NCI-H1092 treated with DMSO at 0.1 percent for 48 hours (cell line): ENCODE results near the gene PGM1.
"Not testable (repeated sequence)": the region's sequence is repeated elsewhere in the genome, so short reads cannot be mapped to it uniquely, and the experiment has no call there.

Experiments used
- DNase-seq: peaks from one replicate; lab custom pipeline; 2025; lab: John Stamatoyannopoulos, UW

Gene PGM1

DNA sequence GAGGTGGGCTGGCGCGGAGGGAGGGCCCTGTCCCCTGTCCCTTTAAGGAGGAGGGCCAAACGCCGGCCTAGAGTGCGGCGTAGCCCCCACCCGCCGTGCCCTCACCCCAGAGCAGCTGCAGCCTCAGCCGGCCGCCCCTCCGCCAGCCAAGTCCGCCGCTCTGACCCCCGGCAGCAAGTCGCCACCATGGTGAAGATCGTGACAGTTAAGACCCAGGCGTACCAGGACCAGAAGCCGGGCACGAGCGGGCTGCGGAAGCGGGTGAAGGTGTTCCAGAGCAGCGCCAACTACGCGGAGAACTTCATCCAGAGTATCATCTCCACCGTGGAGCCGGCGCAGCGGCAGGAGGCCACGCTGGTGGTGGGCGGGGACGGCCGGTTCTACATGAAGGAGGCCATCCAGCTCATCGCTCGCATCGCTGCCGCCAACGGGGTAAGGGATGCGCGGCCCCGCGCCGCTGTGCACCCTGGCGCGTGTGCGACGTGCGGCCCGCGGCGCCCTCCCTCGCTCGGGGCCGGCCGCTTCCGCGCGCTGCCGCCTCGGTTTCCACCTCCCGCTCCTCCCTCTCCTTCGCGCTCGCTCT is at the start of gene PGM1:
Gene PGM1, plus strand, starts transcription at position 109 of the 583 bp plus-strand sequence. Its CDS starts 78 bp downstream, at position 187.
- peak; percentile 61 for DNase-seq

DNA sequence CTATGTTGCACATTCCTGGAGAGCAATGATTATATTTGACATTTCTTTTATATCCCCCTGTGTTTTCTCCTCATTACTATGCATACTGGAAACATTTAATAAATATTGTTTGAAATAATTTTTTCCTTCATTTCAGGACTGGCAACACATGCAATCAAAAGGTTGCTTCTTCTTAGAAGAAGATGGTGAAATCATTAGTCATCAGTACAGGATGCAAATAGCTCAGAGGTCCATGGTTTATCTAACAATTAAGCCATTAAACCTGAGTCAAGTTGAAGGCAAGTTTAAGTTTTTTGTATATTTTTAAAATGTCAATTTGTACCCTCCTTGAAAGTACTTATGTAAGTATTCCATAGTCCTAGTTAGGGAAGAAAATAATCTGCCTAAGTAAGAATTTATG is 47.4 kb upstream of the PGM1 start:
- DNase-seq: no peak

DNA sequence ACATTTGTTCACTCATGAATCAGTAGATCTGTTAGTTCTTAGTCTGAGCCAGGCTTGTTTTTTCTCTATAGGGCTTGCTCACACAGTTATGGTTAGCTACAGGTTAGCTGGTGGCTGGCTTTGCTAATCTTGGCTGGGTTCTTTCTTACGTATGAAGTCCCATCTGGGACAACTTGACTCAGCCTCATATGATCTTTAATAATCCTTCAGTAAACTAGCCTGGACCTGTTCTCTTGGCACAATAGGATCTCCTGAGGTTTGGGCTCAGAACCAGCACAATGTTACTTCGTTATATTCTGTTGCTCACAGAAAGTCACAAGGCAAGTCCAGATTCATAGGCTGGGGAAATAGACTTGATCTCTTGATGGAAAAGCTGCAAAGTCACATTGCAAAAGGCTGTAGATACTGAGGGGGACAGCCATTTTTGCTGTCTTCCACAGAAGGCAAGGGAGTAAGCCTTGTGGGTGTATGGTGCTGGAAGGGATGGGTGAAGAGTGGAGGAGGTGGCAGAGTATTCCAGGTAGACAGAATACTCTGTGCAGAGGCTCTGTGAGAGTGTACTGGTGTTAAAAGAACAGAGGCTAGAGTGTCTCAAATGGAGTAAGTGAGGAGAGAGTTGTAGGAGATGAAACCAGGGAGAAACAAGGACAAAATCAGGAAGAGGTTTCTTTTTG is 45.5 kb upstream of the PGM1 start:
- DNase-seq: no peak

DNA sequence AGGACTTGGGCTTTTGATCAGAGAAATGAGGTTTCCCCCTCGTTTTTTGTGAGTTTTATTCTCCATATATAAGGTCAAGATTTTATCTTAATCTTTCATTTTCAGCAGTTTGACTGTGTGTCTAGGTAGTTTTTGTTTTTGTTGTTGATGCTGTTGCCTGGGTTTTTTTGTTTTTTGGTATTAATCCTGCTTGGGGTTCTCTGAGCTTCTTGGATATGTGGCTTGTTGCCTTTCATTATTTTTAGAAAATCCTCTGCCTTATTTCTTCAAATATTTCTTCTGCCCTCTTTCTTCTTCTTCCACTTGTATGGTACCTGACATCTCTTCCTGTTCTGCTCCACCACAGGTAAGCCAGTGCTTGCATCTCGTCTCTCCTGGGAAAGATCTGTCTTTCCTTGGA is 44.9 kb upstream of the PGM1 start:
- DNase-seq: no peak

DNA sequence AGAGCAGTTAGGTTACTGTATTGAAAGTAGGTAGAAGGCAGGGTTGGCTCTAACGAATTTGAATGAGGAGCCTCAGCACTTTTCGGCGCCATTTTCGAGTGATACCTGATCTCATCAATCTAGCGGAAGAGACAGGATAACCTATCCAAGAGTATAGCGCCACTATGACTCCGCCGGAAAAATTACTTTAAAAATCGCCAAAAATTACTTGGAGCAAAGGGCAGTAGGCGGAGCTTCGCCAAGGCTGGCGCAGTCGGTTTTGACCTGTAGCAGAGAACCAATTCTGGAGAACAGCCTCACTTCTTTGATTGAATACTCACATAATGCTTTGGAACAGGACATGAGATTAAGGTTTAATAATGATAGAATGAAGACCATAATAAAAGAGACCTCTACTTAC is 44.3 kb upstream of the PGM1 start:
- no peak for DNase-seq

DNA sequence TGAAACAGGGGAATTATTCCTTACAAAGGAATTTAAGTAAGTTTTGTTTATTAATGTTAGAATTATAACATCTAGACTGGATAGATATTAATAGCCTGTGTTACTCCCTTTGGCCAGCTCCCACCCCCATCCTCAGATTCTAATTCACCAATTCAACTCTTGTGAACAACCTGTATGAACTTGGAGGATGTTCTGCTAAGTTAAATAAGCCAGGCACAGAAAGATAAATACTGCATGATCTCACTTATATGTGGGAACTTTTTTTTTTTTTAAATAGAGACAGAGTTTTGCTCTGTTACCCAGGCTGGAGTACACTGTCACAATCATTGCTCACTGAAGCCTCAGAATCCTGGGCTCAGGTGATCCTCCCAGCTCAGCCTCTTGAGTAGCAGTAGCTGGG is 37.7 kb upstream of the PGM1 start:
- DNase-seq: no peak

DNA sequence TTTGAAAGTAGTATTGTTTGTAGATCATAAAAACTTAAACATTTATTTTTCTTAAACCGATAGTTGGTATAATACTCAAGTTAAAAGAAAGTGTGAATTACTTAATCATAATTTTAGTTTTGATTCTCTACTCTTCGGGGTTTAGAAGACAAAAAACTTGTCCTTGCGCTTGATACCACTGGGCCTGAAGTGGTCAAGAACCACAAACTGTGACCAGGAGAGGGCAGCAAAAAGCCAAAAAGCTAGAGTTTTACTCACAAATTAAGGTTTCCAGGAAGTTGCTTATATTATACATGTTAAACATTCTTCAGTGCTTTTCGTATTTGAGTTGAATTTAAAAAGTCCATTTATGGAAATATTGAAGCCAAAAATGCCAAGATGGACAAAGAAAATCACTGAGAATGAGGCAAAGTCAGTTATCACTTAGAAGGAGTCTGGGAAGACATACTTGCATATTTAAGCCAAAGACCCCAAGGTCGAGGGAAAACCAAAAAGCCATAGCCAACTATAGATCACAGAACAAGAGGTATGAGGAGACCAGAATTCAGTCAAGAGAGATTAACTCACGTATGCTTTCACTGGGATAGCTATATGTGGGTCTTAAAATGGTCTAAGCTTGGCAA is 35.7 kb upstream of the PGM1 start:
- no peak for DNase-seq

DNA sequence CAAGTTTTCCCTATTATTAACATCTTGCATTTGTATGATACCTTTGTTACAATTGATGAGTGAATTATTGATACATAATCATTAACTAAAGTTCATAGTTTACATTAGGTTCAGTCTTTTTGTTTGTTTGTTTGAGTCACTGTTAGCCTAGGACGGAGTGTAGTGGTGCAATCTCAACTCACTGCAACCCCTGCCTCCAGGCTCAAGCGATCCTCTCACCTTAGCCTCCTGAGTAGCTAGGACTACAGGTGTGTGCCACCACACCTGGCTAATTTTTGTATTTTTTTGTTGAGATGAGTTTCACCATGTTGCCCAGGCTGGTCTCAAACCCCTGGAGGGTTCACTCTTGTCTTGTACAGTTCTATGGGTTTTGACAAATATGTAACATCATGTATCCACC is 33.9 kb upstream of the PGM1 start:
- no peak for DNase-seq

DNA sequence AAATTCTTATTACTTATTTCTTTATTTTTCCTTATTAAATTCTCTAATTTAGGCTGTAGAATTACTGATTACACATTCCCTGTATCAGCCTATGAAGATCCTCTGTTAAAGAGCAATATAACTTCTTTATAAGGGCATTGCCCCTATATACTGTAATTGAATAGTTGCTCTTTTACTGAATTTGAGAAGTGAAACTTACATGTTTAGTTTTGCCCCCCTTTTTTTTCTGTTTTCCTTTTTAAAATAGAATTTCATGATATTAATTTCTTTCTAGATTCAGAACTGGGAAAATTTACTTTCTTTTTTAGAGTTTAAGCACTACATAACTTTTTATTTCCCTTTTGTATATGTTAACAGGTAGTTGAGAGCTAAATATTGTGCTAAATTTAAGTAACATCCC is 29.5 kb upstream of the PGM1 start:
- no peak for DNase-seq

DNA sequence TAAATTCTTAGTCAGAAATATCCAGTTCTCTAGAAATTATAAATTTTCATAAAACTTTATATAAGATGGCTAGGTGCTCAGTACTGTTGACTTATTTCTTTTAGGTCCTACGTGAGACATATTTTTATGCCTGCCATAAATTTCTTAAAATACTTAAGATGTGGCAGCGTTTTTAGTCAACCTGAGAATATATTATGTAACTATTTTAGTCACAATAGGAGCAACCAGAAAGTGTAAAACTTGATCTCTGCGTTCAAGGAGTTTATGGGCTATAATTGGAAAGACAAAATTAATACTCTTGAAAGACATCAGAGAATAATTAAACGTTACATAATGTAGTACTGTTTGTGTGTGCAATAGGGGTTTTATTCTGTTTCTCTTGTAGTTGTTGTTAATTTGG is 24.1 kb upstream of the PGM1 start:
- no peak for DNase-seq

DNA sequence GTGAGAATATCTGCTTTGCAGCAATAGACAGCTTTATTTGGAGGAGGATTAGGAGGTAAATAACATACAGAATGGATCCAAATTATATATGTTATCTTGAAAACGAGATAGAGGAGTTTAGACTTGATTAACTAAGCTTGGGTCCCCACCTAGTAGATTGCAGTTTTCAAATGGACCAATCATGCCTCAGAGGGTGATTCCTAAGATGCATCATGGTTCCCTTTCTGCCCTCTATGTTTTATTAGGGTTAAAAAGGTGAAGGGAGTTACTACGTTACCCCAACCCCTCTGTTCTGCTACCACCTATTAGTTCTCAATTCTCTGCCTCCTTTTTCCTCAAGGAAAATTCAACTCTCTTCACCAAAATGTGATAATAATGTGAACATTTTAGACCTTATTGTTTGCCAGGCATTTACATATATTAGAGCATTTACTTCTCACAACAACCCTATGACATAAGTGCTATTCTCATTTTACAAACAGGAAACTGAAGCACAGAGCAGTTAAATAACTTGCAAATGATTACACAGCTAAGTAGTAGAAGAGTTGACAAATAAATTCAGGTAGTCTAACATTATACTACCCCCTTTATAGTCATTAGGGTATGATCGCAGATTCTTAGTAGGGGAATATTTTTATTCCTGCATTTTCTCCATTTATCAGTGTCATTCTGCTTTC is 23.4 kb upstream of the PGM1 start:
- DNase-seq: no peak

DNA sequence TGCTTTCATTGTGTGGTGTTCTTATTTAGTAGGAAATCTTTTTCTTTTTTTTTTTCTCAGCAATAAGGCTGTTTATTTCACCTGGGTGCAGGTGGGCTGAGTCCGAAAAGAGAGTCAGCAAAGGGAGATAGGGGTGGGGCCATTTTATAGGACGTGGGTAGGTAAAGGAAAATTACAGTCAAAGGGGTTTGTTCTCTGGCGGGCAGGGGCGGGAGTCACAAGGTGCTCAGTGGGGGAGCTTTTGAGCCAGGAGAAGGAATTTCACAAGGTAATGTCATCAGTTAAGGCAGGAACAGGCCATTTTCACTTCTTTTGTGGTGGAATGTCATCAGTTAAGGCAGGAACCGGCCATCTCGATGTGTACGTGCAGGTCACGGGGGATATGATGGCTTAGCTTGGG is 20.5 kb upstream of the PGM1 start:
- DNase-seq: not testable (repeated sequence)

DNA sequence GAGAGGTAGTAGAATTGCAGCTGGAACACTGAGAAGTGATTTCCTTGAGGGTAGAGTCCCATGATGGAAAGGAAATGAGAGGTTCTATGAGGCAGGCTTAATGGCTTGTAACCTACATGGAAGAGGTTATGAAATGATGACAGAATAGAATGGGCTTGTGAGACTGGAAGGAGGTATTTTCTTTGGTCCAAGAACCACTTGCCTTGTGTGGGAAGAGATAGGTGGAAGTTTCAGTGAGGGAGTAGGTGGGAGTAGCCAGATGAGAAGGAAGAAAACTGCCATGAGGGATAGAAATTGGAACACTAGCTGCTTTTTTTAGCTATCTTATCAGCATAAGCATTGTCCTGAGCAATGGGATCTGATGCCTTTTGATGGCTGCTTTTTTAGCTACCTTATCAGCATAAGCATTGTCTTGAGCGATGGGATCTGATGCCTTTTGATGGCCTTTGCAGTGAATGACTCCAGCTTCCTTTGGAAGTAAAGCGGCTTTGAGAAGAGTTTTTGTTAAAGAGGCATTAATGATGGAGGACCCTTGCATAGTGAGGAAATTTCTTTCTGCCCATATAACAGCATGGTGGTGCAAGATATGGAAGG is 18.9 kb upstream of the PGM1 start:
- not testable (repeated sequence) for DNase-seq

DNA sequence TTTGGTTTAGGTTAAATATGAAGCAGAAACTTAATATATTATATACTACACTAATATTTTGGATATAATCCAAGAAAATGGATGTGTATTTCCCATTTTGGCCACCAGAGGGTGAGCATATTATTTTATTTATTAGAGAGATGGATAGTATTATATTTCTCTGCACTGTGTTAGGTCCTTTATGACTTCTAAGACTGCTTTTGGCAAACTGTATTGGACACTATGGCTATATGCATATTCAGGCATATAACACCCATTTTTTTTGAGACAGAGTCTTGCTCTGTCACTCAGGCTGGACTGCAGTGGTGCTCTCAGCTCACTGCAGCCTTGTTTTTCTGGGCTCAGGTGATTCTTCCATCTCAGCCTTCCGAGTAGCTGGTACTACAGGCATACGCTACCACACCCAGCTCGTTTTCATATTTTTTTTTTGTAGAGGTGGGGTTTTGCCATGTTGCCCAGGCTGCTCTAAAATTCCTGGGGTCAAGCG is 17.8 kb upstream of the PGM1 start:
- DNase-seq: peak; percentile 5

DNA sequence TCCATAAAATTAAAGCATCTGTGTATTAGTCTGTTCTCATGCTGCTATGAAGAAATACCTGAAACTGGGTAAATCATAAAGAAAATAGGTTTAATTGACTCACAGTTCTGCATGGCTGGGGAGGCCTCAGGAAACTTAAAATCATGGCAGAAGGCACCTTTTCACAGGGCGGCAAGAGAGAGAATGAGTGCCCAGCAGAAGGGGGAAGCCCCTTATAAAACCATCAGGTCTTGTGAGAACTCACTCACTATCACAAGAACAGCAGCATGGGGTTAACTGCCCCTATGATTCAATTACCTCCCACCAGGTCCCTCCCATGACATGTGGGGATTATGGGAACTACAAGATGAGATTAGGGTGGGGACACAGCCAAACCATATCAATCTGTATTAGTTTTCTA is 6.9 kb upstream of the PGM1 start:
- not testable (repeated sequence) for DNase-seq

DNA sequence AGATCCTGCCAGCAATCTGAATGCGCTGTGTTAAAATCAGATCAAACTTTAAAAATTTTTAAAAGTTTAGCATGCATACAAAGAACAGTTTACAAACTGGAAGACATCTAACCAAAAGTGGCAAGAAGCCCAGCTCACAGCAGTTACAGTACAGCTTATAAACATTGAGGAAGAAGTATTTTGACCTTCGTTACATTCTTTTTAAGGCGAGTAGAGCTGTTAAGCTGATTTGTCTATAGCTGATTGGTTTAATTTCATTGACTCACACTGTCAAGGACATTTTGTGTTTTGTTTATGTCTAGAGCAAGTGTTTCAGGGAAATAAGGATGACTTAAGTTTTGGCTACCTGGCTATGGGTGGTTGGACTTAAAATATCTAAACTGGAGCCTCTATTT is 3.0 kb upstream of the PGM1 start:
- DNase-seq: no peak

DNA sequence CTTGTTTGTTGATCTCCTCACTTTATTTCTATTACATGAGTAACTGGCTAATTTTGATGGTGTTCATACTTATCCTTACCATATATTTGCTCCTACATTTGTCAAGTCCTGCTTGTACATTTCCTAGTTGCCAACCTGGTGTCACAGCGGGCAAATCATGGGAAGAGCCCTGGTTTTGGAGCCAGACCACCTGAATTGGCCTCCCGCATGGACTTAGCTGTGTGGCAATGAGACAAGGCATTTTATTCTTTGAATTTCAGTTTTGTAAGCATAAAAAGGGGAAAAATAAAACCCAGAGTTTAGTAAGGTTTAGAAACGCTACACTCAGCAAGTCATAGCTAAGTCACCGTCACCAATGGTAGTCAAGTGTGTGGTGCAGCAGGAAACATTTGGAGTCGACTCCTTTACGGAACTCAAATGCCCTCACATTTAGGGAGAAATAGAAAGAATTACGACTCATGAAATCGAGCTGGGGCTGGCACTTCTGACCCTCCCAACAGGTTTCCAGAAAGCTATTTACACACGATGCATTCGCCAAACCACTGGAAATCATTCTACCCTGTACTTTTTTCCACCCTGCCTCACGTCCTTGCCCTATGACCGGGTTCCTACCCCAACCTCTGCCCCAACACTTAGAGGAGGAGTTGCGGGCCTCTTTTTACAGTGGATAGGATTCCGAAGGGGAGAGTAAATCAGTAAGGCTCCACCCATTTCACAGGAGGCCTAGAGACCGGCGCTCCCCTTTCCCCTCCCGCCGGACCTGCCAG is 492 bp upstream of the PGM1 start:
- DNase-seq: no peak

DNA sequence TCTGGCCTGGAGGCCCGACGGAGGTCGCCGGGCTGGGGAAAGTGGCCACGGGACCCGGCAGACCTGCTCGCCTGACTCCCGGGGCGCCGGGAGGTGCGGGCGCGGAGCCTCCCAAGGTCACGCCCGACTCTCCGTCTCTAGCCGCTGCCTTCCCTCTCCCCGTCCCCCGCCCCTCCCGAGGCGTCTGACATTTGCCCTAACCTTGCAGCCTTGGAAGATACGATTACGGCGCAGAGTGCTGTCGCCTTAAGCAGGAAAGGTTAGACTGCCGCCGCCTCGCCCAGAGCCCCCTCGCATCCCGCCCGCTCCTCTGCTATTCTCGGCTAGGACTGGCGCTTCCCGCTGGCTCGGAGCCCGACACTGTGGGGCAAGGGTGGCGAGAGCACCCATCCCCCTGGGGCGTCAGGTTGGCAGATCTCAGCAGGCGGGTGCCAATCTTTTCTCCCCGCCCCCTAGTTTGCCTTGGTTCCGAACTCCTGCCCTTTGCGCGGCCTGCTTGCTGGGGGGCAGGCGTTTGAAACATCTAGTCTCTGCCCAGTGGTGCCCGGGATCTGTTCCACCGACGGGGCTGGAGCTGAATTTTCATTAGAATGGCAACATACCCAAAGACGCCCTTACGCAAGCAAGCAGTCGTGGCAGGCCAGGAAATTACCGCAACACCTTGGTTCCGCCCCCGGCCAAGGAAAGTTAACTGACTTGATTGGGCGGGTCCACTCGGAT is 835 bp downstream of the PGM1 start:
- peak; percentile 35 for DNase-seq

DNA sequence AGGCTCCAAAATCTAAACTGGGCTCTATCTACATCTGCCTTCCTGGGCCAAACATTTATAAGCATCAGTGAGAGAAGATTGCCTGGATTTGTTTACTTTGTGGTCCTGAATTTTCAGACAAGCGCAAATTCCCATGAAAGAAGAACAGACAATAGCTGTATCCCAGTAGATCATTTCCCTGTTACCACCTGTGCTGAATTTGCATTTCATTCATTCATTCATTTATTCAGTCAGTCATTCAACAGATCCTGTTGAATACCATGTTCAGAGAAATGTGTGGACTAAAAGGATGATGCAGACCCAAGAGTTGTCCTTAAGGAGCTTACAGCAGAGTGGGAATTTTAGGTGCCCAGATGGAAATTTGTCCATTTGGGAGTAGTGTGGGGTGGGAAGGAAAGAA is 2.2 kb downstream of the PGM1 start:
- no peak for DNase-seq

DNA sequence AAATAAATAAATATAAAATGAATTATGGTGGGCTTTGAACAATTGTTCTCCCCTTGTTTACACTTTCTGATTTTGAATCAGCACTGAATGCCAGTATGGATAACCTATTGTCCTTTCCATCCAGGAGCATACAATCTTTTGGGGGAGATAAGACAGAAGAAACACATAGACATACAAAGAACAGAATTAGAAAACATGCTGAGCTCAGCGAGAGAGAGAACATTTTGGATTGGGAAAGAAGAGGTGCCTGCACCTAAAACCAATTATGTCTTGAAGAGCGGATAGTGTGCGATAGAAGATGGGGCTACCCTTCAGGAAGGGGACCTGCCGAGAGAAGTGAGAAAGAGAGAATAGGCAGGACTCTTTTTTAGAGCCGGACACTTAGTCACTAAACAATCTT is 6.6 kb downstream of the PGM1 start:
- DNase-seq: no peak

DNA sequence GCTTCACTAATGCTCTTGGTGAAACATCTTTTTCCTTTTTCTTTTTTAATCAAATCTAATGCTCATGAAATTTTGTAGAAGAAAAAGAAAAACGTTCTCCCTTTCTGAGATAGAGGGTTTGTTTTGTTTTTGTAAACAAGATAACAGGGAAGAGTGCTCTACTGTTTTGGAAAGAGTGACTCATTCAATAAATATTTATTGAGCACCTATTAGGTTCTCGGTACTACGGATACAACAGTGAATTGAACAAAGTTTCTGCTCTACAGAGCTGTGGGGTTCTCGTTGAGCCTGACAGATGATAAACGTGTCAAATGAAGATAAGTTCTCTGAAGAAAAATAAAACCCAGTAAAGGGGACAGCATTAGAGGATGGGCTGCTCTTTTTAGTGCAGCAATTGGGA is 7.0 kb downstream of the PGM1 start:
- DNase-seq: no peak
